ENCODE results near the gene EML1.

DNA sequence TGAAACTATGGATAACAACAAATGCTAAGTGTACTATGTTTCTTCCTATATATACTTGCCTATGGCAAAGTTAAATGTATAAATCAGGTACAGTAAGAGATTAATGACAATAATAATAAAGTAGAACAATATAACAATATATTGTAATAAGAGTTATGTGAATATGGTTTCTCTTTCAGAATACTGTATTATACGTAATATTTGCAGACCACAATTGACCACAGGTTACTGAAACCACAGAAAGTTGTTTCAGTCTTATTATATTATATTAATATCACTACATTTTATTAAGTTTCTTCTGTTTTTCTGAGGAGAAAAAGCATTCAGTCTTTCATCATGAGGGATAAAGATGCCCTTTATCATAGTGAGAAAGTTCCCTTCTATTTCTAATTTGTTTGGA lies 131.2 kb downstream of the EML1 start:
- TF ChIP-seq, protein P1, sequence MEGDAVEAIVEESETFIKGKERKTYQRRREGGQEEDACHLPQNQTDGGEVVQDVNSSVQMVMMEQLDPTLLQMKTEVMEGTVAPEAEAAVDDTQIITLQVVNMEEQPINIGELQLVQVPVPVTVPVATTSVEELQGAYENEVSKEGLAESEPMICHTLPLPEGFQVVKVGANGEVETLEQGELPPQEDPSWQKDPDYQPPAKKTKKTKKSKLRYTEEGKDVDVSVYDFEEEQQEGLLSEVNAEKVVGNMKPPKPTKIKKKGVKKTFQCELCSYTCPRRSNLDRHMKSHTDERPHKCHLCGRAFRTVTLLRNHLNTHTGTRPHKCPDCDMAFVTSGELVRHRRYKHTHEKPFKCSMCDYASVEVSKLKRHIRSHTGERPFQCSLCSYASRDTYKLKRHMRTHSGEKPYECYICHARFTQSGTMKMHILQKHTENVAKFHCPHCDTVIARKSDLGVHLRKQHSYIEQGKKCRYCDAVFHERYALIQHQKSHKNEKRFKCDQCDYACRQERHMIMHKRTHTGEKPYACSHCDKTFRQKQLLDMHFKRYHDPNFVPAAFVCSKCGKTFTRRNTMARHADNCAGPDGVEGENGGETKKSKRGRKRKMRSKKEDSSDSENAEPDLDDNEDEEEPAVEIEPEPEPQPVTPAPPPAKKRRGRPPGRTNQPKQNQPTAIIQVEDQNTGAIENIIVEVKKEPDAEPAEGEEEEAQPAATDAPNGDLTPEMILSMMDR (IDR thresholded peaks at IDR 0.05 in 8 of 11, conservative IDR thresholded peaks at IDR 0.05 in 3 of 11): no peak
- TF ChIP-seq POLR2A (IDR thresholded peaks at IDR 0.05) (no peak), POLR2AphosphoS5 (IDR thresholded peaks at IDR 0.05) (no peak)

Data from spleen (tissue), 7 donors.